ENCODE data around the gene PTPRG.

The PTPRG gene

DNA sequence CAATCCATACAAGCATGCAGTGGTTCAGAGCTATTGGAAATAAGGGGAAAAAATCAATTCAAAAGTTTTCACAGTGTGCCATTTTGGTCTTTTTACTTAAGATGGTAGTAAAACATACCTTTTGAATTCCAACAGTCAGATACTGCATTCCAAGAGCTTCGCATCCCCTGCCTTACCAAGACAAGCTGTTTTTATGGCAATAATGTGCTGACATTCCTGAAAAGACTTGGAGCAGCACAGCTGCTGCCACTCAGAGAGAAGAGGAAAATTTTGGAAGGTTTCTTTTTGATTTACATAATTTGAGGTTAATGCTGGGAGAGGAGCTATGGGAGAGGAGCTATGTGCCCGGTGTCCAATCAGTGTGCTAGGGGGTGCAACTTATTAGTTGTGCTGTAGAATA is 663.7 kb downstream of the PTPRG start:
- no peak for DNase-seq

DNA sequence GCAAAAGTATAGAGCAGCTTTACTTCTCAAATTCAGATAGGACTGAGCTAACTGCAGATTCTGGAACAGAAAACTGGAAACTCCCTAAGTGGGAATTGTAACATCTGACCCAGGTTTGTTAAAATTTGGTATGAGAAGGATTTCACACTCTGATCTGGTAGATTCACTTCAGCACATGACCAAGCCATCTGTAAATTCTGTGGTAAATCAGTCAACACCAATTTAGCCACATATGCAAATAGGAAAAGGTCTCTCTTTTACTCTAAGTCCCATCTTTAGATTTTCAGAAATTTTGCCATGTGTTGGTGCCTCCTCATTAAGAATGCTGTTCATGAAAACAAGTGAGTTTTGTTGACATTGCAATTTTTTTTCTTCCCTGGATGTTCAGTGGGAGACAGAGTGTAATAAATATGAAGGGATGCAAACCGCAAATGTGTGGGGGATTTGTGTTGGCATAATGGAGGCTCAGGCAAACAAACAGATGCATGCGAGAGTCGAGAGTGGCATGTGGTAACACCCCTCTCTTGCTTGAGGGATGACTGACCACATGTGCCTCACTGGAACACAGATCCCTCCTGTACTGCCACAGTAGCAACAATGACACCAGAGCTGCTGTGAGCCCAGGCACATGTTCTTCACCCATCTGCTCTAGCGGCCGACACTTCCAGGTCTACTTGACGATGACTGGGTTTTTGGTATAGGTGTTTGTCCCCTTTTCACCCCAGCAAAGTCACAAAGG is 665.4 kb downstream of the PTPRG start:
- DNase-seq, result no peak

DNA sequence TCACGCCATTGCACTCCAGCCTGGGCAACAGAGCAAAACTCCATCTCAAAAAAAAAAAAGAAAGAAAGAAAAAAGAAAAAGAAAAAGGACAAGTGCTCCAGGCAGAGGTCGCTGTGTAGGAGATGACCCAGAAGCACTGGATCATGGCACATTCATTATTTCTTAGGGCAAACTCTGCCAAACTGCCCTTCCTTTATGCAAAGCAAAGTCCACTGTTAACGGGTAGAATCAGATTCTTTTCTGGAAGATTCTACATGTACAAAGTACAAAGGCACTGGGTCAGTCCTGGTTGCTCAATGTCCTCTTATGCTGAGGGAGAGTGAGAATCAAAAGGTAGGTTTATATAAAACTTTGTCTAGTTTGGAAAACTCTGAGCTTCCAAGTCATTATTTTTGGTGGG is 667.1 kb downstream of the PTPRG start:
- DNase-seq, result no peak

DNA sequence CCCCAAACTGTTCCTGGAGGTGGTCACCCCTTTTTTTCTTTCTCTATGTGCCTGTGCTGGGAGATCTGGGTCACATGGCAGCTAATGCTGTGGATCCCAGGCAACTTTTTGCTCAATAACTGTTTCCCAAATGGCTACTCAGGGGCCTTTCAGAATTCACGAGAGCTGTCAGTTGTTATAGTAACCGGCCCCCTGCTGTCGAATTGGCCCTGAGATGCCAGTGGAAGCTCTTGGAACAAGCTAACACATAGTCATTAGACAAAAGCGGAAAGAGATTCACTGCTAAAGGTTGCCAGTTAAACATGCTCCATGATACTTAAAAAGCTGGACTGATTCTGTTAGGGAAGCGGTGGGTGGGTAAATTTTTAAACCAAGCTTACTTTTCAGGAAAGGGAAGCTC is 667.8 kb downstream of the PTPRG start:
- no peak for DNase-seq

DNA sequence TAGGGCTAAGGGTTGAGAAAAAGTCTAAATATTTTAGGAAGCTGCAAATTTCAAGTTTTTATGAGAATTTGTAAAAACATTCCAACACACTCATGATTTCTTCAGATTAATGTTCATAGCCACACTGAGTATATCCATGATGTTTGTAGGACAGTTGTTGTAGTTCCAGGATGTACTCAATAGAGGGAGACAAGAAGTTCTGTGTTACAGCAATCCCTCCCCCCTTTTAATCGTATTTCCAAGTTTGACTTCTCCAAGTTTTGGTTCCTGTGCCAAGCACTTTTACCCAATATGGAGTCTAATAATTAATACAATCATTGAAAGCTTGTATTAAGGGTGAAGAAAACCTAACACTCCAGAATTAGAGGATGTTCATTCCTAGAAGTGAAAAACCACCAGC is 668.5 kb downstream of the PTPRG start:
- no peak for DNase-seq

DNA sequence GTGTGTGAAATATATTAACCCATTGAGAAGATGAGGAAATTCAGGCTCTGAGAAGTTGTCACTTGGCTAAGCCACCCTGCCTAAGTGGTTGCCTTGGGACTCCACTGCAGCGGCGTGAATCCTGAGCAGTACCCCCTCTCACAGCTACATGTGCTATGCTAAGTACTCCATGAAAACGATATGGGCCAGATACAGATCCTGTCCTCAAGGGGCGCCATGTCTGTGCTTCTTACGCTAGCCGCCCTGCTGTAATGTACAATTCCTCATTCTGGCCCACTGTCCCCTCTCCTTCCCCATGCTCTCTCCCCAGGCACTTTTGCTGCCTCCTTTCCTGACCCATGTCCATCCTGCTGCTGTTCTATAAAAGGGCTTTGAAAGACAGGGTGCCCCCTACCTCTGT is 671.7 kb downstream of the PTPRG start:
- no peak for DNase-seq

DNA sequence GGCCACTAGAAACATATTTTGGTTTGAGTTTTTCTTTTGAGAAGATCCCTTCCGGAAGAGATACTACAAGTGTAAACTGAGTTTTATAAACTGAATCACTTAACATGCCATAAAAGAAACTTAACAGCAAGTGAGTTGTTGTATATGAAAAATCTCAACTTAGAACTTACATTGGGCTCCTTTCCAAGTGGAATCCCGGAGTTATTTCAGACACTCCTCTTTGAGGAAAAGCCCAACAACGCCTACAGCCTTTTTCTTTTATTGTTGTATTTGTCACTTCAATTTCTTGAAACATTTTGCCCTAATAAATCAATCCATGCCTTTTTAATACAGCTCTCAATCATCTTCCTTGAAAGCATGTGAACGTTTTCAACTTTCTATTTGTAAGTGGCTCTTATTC is 674.6 kb downstream of the PTPRG start:
- no peak for DNase-seq

DNA sequence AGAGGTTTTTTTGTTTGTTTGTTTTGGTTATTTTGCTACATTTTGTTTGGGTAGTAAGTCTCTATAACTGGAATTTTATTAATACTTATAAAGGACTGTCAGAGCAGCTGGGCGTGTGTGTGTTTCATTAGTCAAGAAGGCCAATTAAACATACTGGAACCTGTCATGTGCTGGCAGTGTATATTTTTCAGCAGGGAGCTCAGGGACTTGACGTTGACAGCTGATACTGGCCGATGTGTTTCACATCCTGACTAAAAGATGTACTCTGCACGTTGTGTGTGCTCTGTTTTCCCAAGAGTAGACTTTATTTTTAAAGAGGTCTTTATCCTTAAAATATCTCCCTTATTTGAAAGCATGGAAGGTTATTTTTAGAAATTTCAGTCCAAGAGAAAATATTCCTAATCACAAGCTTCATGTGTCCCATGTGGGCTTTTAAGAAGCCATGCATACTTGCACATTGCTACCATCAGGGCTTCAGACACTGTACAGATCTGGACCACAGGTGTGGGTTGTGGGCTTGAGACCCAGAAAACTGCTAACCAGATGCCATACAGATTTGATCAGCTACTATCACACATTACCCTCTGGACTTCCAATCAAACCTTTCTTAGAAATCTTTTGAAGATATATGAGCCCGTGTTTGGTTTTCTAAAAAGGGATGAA is 676.0 kb downstream of the PTPRG start:
- no peak for DNase-seq

DNA sequence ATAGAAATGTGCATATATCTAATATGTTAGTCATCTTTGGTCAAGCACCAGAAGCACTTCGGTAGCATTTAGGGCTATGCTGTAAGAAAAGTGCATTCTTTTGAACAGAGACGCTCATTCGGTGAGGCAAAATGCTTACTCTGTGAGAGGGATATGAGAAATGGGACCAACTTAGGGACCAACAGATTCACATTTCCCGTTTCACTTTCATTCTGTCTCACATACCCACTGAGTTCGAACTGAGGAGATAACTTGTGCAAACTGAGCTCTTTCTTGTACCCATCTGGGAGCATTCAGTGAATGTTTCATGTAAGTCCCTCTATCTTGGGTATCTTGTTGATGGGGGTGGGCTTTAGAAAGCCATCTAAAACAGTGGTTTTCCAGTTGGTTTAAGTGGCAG is 676.6 kb downstream of the PTPRG start:
- no peak for DNase-seq

DNA sequence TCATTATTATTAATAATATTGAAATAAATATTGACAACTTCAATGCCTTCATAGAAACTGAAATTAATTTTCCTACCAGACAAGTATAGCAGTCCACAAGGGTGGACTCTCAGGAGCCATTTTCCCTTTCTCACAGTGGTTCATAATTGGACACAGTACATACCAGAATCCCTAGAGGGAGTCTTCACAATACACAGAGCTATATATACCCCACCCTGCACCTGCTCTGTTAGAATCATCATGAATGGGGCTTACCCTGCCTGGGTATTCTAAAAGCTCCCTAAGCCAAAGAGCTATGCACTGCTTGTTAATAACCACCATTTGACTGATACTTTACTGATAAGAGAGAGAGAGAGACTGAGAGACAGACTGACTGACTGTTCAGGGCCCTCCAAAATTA is 677.1 kb downstream of the PTPRG start:
- no peak for DNase-seq

DNA sequence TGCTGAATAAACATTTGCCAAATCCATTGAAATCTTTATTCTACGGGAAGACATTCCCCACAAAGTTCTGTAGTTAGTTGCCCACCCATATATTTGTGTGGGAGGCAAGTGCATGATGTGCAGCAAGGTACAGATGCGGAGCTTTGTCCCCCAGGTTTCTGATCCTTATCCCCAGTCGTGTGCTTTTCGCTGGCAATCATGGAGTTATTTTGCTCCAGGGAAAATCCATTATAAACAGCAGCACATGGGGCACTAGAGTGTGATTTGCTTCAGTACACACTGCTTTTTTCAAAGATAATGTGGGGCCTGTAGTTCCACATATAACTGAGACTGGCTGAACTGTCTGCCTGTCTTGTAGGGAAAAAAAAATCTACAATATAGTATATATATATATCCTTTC is 679.9 kb downstream of the PTPRG start:
- DNase-seq, result no peak

DNA sequence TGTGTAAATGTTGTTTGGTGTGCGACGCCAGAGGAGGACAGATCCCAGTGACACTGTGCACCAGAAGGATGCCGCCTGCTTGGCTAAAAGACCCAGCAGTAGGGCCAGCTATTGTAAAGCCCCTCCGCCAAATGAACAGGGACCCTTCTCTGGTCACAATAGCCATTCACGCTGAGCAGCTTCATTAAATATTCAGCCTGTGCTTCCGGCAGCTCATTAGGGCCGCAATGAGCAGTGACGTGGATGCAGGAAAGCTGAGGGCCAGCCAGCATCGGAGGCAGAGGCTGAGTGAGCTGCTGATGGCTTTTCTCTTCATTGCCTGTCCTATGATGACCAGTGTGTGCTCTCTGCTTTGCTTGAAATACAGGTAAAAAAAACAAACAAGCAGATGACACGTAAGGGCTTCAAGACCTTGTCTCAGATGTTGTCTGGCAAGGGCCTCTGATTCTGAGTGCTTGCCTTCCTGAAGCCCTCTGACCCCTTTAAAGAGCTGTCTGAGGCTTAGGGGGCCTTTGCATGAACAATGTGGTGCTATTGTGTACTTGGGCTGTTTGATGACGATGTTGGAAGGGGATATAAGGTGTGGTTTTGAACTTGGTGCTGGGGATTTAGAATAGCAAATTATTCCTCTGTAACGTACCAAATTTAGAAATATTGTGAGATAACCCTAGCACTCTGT is 681.6 kb downstream of the PTPRG start:
- no peak for DNase-seq

DNA sequence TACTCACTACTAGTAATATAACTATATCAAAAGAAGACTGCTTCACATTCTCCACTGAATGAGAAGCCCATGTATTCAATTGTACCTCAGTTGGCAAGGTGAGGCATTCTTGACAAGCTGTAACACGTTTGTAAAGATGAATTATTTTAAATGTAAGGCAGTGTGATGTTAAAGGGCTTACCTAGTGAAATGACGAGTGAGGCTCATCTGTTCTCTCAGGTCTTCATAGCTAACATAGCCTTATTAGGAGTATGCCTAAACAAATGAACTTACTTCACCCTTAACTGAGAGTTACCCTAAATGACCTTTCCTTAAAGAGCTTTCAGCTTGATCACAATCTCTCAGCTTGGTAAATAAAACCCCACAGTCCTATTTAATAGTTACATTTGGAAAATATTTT is 684.7 kb downstream of the PTPRG start:
- no peak for DNase-seq

DNA sequence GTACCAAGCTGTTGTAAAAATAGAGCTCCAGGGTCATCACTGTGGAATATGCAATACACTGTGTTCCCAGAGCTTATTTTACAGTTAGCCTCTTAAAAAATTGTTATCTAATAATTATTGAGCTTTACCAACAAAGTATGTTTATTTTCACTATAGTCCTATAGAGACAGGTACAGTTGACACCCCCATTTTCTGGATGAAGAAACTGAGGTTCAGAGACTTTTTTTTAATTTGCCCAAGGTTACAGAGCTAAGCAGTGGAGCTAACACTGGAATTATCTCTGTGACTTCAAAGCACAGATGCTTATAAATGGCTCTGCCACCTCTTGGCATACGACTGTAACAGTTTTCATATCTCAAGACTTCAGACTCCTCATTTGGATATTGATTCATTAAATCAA is 685.6 kb downstream of the PTPRG start:
- DNase-seq, result no peak

DNA sequence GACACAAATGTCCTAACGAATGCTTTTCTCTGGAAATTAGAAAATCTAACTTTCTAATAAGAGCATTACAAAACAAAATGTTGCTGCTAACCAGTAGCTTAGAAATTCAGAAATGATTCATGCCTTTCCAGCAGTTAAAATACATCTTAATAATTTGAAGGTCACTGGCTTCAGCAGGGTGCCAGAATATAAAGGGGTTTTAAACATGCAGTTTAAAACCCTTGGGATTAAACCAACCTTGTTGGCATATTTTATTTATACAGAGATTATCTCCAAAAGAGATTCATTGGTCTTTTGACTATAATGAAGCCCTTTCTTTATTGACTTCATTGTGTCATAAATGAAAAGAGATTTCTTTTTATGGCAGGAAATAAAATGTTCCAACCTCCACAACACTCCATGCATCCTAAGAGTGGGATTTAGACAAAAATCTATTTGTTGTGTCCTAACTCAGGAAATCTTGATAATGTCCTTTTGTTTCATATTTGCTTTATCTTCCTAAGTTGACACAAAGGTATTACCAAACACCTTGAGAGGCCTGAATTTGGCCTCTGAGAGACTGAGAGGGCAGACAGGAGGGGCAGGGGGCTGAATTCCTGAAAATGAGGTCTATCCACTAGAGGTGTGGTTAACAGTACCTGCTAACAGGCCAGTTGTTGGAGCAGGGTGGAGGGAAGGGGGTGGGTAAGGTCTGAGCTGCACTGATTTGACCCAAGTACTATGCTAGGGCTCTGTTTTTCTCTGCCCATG is 687.5 kb downstream of the PTPRG start:
- no peak for DNase-seq

DNA sequence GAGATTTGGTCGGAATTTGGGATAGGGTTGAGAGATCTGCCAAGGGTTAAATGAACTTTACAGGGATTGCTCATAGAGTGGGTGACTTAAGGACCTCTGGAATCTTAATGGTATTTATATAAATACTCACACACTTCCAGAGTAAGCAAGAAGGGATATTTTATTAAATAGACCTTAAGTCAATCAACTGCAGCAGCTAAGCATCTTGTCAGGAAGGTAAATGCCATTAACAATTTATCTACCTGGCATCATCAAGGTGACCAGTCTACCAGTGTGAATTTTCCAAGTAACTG is 688.1 kb downstream of the PTPRG start:
- DNase-seq, result no peak

DNA sequence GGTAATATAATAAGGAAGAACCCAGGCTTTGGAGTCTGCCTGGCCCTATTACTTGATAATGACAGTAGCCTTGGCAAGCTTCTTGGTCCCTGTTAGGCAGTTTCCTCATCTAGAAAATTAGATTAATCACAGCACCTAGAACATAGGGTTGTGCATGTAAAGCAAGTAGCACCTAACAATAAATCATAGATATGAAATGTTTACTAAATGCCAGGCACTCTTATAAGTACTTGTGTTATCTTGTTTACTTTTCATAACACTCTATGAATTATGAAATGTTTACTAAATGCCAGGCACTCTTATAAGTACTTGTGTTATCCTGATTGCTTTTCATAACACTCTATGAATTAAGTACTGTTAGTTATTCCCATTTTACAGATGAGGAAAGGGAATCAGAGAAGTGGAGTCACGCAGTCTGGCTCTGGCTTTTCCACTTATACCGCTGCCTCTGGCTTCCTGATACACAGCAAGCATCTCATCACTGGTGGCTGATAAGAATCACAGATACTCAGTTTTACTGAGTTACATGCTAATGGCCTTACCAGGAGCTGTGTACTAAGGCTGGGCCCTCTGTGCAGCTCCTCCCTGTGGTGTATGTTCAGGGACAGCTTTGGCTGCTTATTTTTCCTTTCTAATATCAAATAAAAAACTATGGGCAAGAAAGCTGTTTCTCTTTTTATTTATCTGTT is 688.6 kb downstream of the PTPRG start:
- DNase-seq, result no peak

DNA sequence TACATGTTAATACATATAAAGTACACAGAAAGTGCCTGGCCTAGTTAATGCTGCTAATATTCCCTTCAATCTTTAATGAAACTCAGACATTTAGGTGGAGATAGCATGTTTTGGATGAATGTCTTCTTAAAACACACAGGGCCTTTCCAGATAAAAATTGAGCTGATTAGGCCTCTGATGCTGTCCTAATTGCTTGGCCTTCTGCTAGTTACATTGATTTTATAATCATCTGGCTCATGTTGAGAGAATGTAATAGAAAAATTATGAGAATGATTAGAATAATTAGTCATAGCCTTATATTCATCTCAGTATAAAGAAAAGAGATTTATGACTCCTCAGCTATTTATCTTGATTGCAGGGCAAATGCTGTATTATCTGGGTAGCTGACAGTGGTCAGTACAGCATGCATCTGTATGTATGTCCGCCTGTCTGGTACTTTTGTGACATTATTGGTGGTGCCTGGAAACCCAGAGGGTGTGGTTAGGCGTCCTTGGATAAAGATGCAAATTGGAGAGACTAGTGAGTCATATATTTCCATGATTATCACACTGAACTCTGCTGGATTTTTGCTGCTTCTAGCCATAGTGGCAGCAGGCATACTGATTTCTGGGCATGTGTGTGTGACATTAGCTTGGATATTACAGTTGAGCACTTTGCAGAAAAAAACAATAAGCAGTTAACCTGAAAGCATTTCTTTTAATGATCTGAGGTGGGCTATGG is 691.2 kb downstream of the PTPRG start:
- DNase-seq, result no peak

DNA sequence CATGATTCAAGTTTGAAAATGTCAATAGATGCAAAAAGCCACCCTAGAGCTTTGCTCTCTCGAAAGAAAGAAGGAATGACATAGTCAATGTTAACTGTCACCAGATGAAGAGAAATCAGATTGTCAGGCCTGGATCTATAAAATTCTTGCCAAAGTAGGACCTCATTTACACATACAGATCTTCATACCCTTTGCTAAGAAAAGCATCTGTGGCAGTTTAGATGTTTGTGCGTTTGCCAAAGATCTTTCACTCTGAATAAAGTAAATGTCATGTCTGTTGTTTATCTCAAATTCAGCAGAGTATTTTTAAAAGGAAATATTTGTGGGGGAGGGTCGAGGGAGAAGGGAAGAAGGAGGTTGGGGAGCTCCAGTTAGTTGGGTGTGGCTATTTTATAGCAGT is 692.6 kb downstream of the PTPRG start:
- DNase-seq, result no peak

DNA sequence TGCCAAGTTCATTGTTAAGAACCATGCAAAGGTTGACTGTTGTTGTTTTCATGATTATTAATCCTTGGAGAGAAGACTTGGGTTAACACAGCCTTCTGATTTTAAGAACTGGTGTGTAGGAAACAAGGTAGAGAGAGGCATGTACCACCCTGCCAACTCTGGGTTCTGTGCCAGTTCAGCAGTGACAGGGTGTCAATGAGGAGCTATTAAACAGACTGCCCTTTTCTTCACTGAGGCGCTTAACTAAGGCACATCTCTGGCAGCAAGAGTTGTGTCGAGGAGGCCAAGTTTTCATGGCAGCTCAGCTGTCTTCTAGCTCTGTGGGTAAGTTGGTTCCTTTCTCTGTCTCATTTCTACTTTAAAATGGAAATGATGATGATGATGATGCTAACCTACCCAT is 694.4 kb downstream of the PTPRG start:
- DNase-seq, result no peak

DNA sequence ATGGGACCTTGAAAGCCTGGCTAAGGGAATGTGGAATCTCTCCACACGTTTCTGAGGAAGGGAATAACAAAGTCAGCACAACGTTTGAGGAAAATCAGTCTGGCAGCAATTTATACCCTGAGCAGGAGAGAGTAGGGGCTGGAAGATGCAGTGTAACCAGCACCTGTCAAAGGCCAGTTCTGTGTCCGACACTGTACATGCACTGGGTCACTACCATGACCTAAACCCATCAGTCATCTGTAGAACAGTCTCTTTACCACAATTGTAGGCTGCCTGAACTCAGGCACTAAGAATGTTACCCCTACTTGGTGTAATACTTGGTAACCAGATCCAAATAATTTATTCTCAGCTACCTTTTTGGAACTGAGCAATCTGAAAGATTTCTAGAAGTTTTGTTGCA is 698.6 kb downstream of the PTPRG start:
- no peak for DNase-seq

DNA sequence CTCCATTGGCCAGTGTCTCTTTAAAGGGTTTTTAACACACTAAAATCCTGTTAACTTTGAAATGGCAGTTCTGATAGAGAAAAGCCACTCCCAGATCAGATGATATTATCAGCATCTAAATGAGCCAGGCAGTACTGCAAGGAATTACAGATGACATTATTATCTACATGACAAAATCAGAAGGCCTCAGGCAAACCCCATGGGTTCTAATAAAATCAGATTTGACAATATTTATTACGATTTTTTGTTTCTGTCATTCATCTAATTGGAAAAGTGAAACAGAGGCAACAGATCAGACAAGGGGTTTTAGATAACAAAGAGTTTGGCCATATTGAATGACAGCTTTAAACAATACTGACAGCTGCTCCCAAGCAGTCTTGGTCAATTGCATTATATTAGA is 699.3 kb downstream of the PTPRG start:
- no peak for DNase-seq

DNA sequence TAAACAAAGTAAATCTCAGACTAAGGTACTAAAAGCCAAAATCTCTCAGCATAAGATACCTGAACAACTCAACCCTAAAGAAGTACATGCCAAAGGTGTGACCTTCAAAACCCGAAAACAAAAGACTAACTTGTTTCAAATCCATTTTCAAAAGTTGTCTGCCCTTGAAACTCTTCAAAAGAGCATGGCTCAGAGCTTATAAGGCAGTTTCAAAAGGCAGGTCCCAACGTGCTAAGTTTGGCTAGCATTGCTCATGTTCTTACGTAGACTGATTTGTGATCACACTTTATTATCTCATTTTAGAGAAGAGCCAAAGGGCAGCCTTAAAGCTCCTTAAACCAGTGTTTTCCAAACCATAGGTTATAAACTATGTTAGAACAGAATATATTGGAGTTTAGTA is 699.8 kb downstream of the PTPRG start:
- DNase-seq, result no peak
